Natural killer cell treated with Interleukin-12 subunit alpha and Interleukin-12 subunit beta and Interleukin-15 and Interleukin-18, amount 100 ng/mL, for 72 hours (primary cell): ENCODE results near the gene ENHO. TPM values are rescaled to one million over a fixed set of nuclear protein-coding genes. Genes with fewer than 3 reads are reported as not detected.
"Not testable (repeated sequence)": the region's sequence is repeated elsewhere in the genome, so short reads cannot be mapped to it uniquely, and the experiment has no call there.

Experiments
- ATAC-seq, 2 donors: fragments of 150-1000 bp; cut with Tn5 transposase in 1 of 2; sonication (Bioruptor Pico), chemical (Tn5 transposase) in 1 of 2; 2 replicates each; pipeline ENCODE4 v1.10.0; 2021
- DNase-seq: peaks from one replicate; pipeline ENCODE4 v3.0.0; 2022; ENCODE audit warnings: low spot score
- H3K27ac Mint-ChIP-seq, 2 donors: 1 replicate in 1 of 2; 2 replicates in 1 of 2; pipeline ENCODE4 v1.8.0; 2022; ENCODE audit warnings: mixed read lengths in 2 of 2, mild to moderate bottlenecking in 1 of 2, moderate library complexity in 1 of 2
- H3K27me3 Mint-ChIP-seq, 2 donors: 1 replicate in 1 of 2; 2 replicates in 1 of 2; pipeline ENCODE4 v1.8.0; 2022; ENCODE audit warnings: mixed read lengths in 2 of 2
- H3K36me3 Mint-ChIP-seq: one replicate; pipeline ENCODE4 v1.8.0; 2022; ENCODE audit warnings: mixed read lengths
- H3K4me1 Mint-ChIP-seq, 2 donors: 1 replicate in 1 of 2; 2 replicates in 1 of 2; pipeline ENCODE4 v1.8.0; 2022; ENCODE audit warnings: low read depth in 2 of 2, mixed read lengths in 2 of 2, mild to moderate bottlenecking in 1 of 2
- H3K4me3 Mint-ChIP-seq: one replicate; pipeline ENCODE4 v1.8.0; 2022; ENCODE audit warnings: mixed read lengths
- H3K9me3 Mint-ChIP-seq: 2 replicates; pipeline ENCODE4 v1.8.0; 2022; ENCODE audit warnings: mixed read lengths
- total RNA-seq, 2 donors: library from RNA; stranded (reverse); gene quantifications; one replicate each; pipeline ENCODE4 v1.2.3, GENCODE V29; 2022

The ENHO gene
- total RNA-seq, 2 donors from 2014 or later: not detected

DNA sequence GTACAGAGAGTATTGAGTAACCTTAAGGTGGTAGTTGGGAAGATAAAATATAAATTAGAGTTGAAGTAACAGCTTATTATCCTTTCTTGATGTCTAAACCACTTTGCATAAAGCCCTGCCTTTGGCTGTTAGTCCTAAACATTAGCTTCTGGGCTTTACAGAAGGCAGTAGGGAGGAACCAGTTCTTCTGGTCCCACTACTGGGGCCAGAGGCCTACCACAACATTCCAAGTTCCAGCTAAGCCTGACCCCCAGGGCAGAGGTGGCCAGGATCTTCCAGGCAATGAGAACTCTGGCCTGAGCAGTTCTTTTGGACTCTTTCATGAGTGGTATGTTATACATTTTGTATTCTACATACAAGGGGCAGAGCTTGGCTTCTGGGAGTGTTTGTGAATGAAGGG is 38.1 kb downstream of the ENHO start:
- H3K4me3 Mint-ChIP-seq: no peak overlapping the region

DNA sequence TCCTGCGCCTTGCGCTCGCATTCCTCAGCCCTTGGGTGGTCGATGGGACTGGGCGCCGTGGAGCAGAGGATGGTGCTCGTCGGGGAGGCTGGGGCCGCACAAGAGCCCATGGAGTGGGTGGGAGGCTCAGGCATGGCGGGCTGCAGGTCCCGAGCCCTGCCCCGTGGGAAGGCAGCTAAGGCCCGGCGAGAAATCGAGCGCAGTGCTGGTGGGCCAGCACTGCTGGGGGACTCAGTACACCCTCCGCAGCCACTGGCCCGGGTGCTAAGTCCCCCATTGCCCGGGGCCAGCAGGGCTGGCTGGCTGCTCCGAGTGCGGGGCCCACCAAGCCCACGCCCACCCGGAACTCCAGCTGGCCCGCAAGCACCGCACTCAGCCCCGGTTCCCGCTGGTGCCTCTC is 40.0 kb downstream of the ENHO start:
- H3K9me3 Mint-ChIP-seq, H3K4me3 Mint-ChIP-seq, H3K4me1 Mint-ChIP-seq, ATAC-seq, H3K27ac Mint-ChIP-seq, DNase-seq, H3K36me3 Mint-ChIP-seq: not testable (repeated sequence)
- peaks cover 21 to 27% of the 10 kb centered on the region in 2 donors for H3K27me3 Mint-ChIP-seq

More for the DNA sequence above, 38.1 kb downstream of the ENHO start:
- ATAC-seq: no peak
- no peak for DNase-seq
- no peak overlapping the region for H3K27ac Mint-ChIP-seq
- H3K9me3 Mint-ChIP-seq: no peaks in the 10 kb centered on the region
- peaks cover 0 to 4% of the 10 kb centered on the region in 2 donors for H3K4me1 Mint-ChIP-seq
- H3K27me3 Mint-ChIP-seq: peaks cover 13 to 21% of the 10 kb centered on the region in 2 donors
- H3K36me3 Mint-ChIP-seq: no peaks in the 10 kb centered on the region

DNA sequence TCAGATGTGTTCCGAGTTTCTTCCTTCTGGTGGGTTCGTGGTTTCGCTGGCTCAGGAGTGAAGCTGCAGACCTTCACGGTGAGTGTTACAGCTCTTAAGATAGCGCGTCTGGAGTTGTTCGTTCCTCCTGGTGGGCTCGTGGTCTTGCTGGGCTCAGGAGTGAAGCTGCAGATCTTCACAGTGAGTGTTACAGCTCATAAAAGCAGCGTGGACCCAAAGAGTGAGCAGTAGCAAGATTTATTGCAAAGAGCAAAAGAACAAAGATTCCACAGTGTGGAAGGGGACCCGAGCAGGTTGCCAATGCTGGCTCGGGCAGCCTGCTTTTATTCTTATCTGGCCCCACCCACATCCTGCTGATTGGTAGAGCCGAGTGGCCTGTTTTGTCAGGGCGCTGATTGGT is 41.2 kb downstream of the ENHO start:
- not testable (repeated sequence) for H3K4me3 Mint-ChIP-seq, H3K4me1 Mint-ChIP-seq, ATAC-seq, H3K36me3 Mint-ChIP-seq, DNase-seq, H3K9me3 Mint-ChIP-seq, H3K27ac Mint-ChIP-seq
- H3K27me3 Mint-ChIP-seq: peaks cover 19 to 32% of the 10 kb centered on the region in 2 donors

DNA sequence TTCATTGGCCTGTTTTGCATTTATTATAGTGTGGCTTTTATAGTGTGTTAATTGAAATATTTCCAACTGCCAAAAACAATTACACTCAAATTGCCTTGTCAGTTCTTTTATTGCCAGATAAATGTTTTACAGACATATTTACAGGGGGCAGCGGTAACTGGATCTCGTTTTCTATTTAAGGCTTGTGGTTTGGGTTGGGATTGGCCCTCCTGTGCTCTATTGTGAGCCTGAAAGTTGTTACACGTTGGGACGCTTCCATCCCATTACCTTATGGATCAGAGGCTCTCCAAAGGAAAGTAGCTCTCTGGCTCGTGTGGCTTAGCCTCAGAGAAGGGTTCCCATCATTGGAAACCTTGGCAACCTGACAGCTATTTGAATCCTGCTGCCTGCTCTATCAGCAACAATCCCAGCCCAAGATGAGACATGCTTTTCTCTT is 43.3 kb downstream of the ENHO start:
- ATAC-seq (no peak), DNase-seq (no peak)
- no peak overlapping the region for H3K4me3 Mint-ChIP-seq
- H3K27me3 Mint-ChIP-seq: peaks cover 23 to 36% of the 10 kb centered on the region in 2 donors
- no peaks in the 10 kb centered on the region for H3K36me3 Mint-ChIP-seq
- no peaks in the 10 kb centered on the region for H3K9me3 Mint-ChIP-seq
- H3K27ac Mint-ChIP-seq: no peak overlapping the region
- no peaks in the 10 kb centered on the region for H3K4me1 Mint-ChIP-seq

DNA sequence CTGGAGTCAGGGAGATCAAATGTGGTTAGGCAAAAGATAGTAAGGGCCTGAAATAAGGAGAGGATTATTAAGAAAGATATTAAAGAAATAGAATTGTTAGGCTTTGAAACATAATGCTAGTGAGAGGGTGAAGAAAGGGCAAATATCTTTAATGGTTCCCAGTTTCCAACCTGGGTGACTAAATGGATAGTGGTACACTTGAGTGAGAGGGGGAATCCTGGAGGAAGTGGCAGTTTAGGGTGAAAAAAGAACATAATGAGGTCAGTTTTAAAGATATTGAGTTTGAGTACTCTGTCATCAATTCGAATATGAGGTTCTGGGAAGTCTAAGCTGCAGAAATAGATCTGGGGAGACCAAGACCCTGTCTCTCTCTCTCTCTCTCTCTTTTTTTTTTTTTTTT is 45.2 kb downstream of the ENHO start:
- no peaks in the 10 kb centered on the region for H3K36me3 Mint-ChIP-seq
- ATAC-seq: no peak
- peaks cover 23 to 36% of the 10 kb centered on the region in 2 donors for H3K27me3 Mint-ChIP-seq
- no peaks in the 10 kb centered on the region for H3K9me3 Mint-ChIP-seq
- H3K4me3 Mint-ChIP-seq: no peak overlapping the region
- no peak for DNase-seq
- no peaks in the 10 kb centered on the region for H3K4me1 Mint-ChIP-seq
- H3K27ac Mint-ChIP-seq: no peak overlapping the region

DNA sequence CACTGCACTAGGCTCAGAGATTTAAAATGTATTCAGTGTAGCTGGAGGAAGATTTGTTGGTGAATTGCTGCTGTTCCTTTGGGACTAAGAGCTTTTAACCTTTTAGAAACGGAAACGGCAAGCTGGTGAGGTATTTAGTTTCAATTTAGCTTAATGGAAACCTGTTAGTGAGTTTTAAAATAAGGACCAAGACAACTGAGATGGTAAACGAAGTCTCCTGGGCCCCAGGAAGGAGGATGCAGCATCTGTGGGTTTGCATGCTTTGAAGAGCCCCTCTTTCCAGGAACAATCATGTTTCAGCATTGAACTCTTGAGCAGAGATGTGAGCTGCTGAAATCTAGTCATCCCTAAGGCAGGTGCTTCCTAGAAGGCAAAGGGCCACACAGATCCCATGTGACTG is 47.7 kb downstream of the ENHO start:
- Mint-ChIP-seq H3K36me3 (no peaks in the 10 kb centered on the region), H3K4me1 (no peaks in the 10 kb centered on the region), H3K27ac (no peak overlapping the region), H3K4me3 (no peak overlapping the region), H3K9me3 (no peaks in the 10 kb centered on the region), H3K27me3 (peaks cover 22 to 30% of the 10 kb centered on the region in 2 donors)
- ATAC-seq: no peak
- no peak for DNase-seq

Other genes starting within 250 kb of the ENHO start
- 1 to 10 TPM; 3.4 to 8.7 TPM for gene KIF24, start 193.7 kb downstream of the ENHO start, total RNA-seq
- 10 to 100 TPM; 16.4 to 28.9 TPM for gene NUDT2, start 193.4 kb downstream of the ENHO start, total RNA-seq
- gene MYORG, start 146.1 kb downstream of the ENHO start, total RNA-seq: 1 to 10 TPM; 1.1 to 4.6 TPM
- gene FAM219A, start 64.4 kb downstream of the ENHO start, total RNA-seq: 10 to 100 TPM; 21.4 to 23.5 TPM
- not detected for gene DNAI1, start 64.2 kb downstream of the ENHO start, total RNA-seq
- not detected for gene CNTFR, start 66.7 kb upstream of the ENHO start, total RNA-seq
- gene RPP25L, start 89.1 kb upstream of the ENHO start, total RNA-seq: 10 to 100 TPM; 22.7 to 23.1 TPM
- 100 to 1,000 TPM in 1 of 2 donors, 10 to 100 TPM in 1; 79.8 to 141 TPM for gene DCTN3, start 97.5 kb upstream of the ENHO start, total RNA-seq
- under 1 TPM in 1 of 2 donors, not detected in 1; 0.31 TPM for gene ARID3C, start 106.1 kb upstream of the ENHO start, total RNA-seq
- 100 to 1,000 TPM in 1 of 2 donors, 10 to 100 TPM in 1; 45.6 to 109 TPM for gene SIGMAR1, start 114.8 kb upstream of the ENHO start, total RNA-seq
- gene GALT, start 123.7 kb upstream of the ENHO start, total RNA-seq: 10 to 100 TPM; 19.4 to 50.2 TPM
- gene IL11RA, start 129.2 kb upstream of the ENHO start, total RNA-seq: 10 to 100 TPM in 1 of 2 donors, 1 to 10 TPM in 1; 6.8 to 16.8 TPM
- not detected for gene CCL27, start 139.7 kb upstream of the ENHO start, total RNA-seq
- not detected for gene CCL19, start 168.3 kb upstream of the ENHO start, total RNA-seq
- not detected for gene CCL21, start 187.1 kb upstream of the ENHO start, total RNA-seq